GM12892 (cell line): ENCODE results near the gene RFX4.

Experiments
- DNase-seq: peaks from one replicate; pipeline ENCODE4 v3.0.0; 2011; ENCODE audit not compliant: insufficient read length
- FAIRE-seq: peaks from 2 replicates; lab custom pipeline; 2011; peaks lifted over from hg19 to GRCh38; lab: Jason Lieb, UNC
- POLR2A ChIP-seq: IDR thresholded peaks from 2 replicates; pipeline ENCODE4 v1.6.1; 2011; ENCODE audit warnings: low read depth, low read length, control low read depth
- POLR2AphosphoS5 ChIP-seq: IDR thresholded peaks from 2 replicates; pipeline ENCODE4 v1.6.1; 2011; ENCODE audit warnings: low read depth, low read length, control low read depth
- TAF1 ChIP-seq: IDR thresholded peaks from 2 replicates; pipeline ENCODE4 v1.6.1; 2011; ENCODE audit warnings: low read depth, mild to moderate bottlenecking, control low read depth, low read length, borderline replicate concordance

RFX4 gene

GRCh38 chr12:106747973-106748436 lies 165.2 kb downstream of the RFX4 start:
- FAIRE-seq = peak; percentile 5
- no peak for DNase-seq
- TF ChIP-seq POLR2A = no peak
- no peak for TF ChIP-seq TAF1
- TF ChIP-seq POLR2AphosphoS5 = no peak

GRCh38 chr12:106750524-106750923 lies 167.7 kb downstream of the RFX4 start:
- DNase-seq (no peak), FAIRE-seq (no peak)
- TF ChIP-seq POLR2A (no peak), TAF1 (no peak), POLR2AphosphoS5 (no peak)

GRCh38 chr12:106753526-106753925 lies 170.7 kb downstream of the RFX4 start:
- TF ChIP-seq TAF1 (no peak), POLR2A (no peak; the same call in 1 of the 2 replicates), POLR2AphosphoS5 (no peak)
- peak; percentile 56 for DNase-seq
- peak; percentile 93 for FAIRE-seq

GRCh38 chr12:106754331-106754730 lies 171.5 kb downstream of the RFX4 start:
- TF ChIP-seq POLR2A = no peak
- TF ChIP-seq TAF1 = no peak
- TF ChIP-seq POLR2AphosphoS5 = no peak
- FAIRE-seq (no peak), DNase-seq (no peak)

GRCh38 chr12:106757623-106758348 lies 175.0 kb downstream of the RFX4 start:
- TF ChIP-seq POLR2AphosphoS5 (no peak), TAF1 (no peak), POLR2A (no peak)
- DNase-seq (no peak), FAIRE-seq (no peak)

GRCh38 chr12:106758349-106759110 lies 175.7 kb downstream of the RFX4 start:
- no peak for TF ChIP-seq POLR2AphosphoS5
- no peak for TF ChIP-seq TAF1
- no peak for TF ChIP-seq POLR2A
- DNase-seq (no peak), FAIRE-seq (no peak)

GRCh38 chr12:106759526-106760183 lies 176.9 kb downstream of the RFX4 start:
- TF ChIP-seq TAF1 = no peak
- no peak for TF ChIP-seq POLR2AphosphoS5
- TF ChIP-seq POLR2A = no peak
- FAIRE-seq = peak; percentile 64
- DNase-seq = no peak

GRCh38 chr12:106760184-106760531 lies 177.4 kb downstream of the RFX4 start:
- FAIRE-seq = peak; percentile 90
- TF ChIP-seq TAF1 = no peak
- TF ChIP-seq POLR2A = peak; percentile 60; the same call in 1 of the 2 replicates
- TF ChIP-seq POLR2AphosphoS5 = peak; percentile 57; the same call in 1 of the 2 replicates
- DNase-seq = peak; percentile 53

GRCh38 chr12:106764220-106764619 lies 181.4 kb downstream of the RFX4 start:
- DNase-seq (no peak), FAIRE-seq (no peak)
- no peak for TF ChIP-seq POLR2AphosphoS5
- no peak for TF ChIP-seq POLR2A
- no peak for TF ChIP-seq TAF1

GRCh38 chr12:106764738-106765137 lies 181.9 kb downstream of the RFX4 start:
- TF ChIP-seq POLR2A (no peak), POLR2AphosphoS5 (no peak), TAF1 (no peak)

GRCh38 chr12:106766393-106766826 lies 183.6 kb downstream of the RFX4 start:
- DNase-seq = no peak
- no peak for FAIRE-seq
- no peak for TF ChIP-seq TAF1
- TF ChIP-seq POLR2AphosphoS5 = no peak
- no peak for TF ChIP-seq POLR2A

More at GRCh38 chr12:106764738-106765137, 181.9 kb downstream of the RFX4 start:
- DNase-seq (no peak), FAIRE-seq (no peak)
